AML-193 (cell line): ENCODE measurements around the gene CMTR2.
A peak's percentile ranks its signal among the peaks of the same experiment; 100 is the strongest.

Source experiments
- DNase-seq, 2 experiments: peaks; one replicate each; lab custom pipeline; 2025; lab: John Stamatoyannopoulos, UW

The CMTR2 gene

GRCh38 chr16:71276589-71277334, 12.4 kb downstream of the CMTR2 start:
- no peak for DNase-seq

GRCh38 chr16:71273384-71273783, 15.8 kb downstream of the CMTR2 start:
- DNase-seq: no peak

GRCh38 chr16:71264299-71264698, 24.9 kb downstream of the CMTR2 start:
- no peak for DNase-seq

GRCh38 chr16:71263582-71263981, 25.6 kb downstream of the CMTR2 start:
- no peak for DNase-seq

- no peak for DNase-seq
Measured at GRCh38 chr16:71262391-71262790, 26.8 kb downstream of the CMTR2 start.

- DNase-seq: no peak
Measured at GRCh38 chr16:71260995-71261394, 28.2 kb downstream of the CMTR2 start.

GRCh38 chr16:71259086-71259485, 30.1 kb downstream of the CMTR2 start:
- no peak for DNase-seq

GRCh38 chr16:71258372-71258771, 30.8 kb downstream of the CMTR2 start:
- no peak for DNase-seq

GRCh38 chr16:71257768-71258167, 31.4 kb downstream of the CMTR2 start:
- no peak for DNase-seq

GRCh38 chr16:71255721-71256120, 33.5 kb downstream of the CMTR2 start:
- DNase-seq: no peak

GRCh38 chr16:71254832-71255525, 34.2 kb downstream of the CMTR2 start:
- DNase-seq: no peak

GRCh38 chr16:71250461-71251235, 38.6 kb downstream of the CMTR2 start:
- DNase-seq: no peak

- DNase-seq: peak in 1 of 2 experiments; percentile 6
Measured at GRCh38 chr16:71249399-71249798, 39.8 kb downstream of the CMTR2 start.

GRCh38 chr16:71247478-71247877, 41.7 kb downstream of the CMTR2 start:
- DNase-seq: no peak

- DNase-seq: no peak
Measured at GRCh38 chr16:71246309-71246708, 42.9 kb downstream of the CMTR2 start.

- no peak for DNase-seq
Measured at GRCh38 chr16:71244521-71244920, 44.7 kb downstream of the CMTR2 start.

GRCh38 chr16:71242601-71243000, 46.6 kb downstream of the CMTR2 start:
- no peak for DNase-seq

- no peak for DNase-seq
Measured at GRCh38 chr16:71242036-71242435, 47.2 kb downstream of the CMTR2 start.
